ENCODE results near the gene TEX22.

DNA sequence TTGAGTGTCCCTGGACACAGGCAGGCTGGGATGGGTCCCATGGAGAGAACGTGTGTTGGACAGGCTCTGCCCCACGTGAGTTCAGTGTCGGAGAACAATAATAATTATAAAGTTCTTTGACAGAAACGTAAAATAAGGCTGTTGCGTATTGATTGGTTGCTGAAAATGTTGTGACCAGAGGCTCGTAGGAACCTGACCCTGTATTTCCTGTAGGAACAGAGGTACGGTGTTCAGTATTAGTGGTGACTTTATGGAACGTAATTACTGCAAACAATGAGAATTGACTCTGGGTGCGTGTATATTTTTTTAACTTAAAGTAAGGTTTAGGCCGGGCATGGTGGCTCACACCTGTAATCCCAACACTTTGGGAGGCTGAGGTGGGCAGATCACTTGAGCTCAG lies 29.1 kb downstream of the TEX22 start:
- TF ChIP-seq, protein P1, sequence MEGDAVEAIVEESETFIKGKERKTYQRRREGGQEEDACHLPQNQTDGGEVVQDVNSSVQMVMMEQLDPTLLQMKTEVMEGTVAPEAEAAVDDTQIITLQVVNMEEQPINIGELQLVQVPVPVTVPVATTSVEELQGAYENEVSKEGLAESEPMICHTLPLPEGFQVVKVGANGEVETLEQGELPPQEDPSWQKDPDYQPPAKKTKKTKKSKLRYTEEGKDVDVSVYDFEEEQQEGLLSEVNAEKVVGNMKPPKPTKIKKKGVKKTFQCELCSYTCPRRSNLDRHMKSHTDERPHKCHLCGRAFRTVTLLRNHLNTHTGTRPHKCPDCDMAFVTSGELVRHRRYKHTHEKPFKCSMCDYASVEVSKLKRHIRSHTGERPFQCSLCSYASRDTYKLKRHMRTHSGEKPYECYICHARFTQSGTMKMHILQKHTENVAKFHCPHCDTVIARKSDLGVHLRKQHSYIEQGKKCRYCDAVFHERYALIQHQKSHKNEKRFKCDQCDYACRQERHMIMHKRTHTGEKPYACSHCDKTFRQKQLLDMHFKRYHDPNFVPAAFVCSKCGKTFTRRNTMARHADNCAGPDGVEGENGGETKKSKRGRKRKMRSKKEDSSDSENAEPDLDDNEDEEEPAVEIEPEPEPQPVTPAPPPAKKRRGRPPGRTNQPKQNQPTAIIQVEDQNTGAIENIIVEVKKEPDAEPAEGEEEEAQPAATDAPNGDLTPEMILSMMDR (conservative IDR thresholded peaks at IDR 0.05 in 1 of 2, IDR thresholded peaks at IDR 0.05 in 1 of 2; ENCODE audit: low read depth in 1 of 2, low read length in 2 of 2), result no peak
- no peak for TF ChIP-seq EZH2 (IDR thresholded peaks at IDR 0.05; ENCODE audit: low read length, missing control alignments)

Data from fibroblast of lung (primary cell).